Measurements from ENCODE around the gene PSMB5.

- peak; percentile 90; the same call in 1 of the 2 replicates for TF ChIP-seq TAF1 (IDR thresholded peaks at IDR 0.05; ENCODE audit: borderline replicate concordance, insufficient read depth, low read length)
- TF ChIP-seq REST (IDR thresholded peaks at IDR 0.05; ENCODE audit: insufficient read depth in 1 of 2, low read depth in 2 of 2, low read length in 2 of 2), result no peak
Observed at GRCh38 chr14:23071244-23071920, 36.7 kb upstream of the PSMB5 start.

All from PFSK-1 (cell line).